ENCODE results near the gene TRMT1.
A peak's percentile ranks its signal among the peaks of the same experiment; 100 is the strongest.

The TRMT1 gene

DNA sequence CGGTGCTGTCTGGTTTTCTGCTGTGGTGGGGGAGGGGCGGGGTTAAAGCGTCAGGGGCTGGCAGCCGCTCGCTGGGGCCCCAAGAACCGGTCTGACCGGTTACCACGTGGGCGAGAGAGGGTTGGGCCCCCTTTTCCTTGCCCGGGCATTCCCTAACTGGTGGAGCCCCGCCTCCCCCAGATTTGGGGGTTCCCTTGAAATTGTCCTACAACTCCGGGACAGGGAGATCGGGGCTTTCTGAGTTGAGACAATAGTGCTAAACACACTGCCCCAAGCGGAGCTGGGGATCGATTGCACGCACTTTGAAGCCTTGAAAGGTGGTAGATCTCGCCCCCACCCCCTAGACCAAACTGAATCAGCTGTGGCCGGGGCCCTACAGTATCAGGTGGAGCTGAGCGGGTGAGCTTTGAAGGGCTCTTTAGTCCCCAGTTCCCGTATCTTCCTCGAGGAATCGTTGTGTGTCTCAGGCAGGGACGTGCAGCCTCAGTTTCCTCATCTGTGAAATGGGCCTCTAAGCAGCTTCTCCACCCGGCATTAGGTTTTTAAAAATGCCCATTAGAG lies 38.5 kb upstream of the TRMT1 start:
- no peak overlapping the region for H3K23ac ChIP-seq (ENCODE audit: low read length)
- no peak overlapping the region for H2BK120ac ChIP-seq (ENCODE audit: low read depth, low read length)
- peak overlapping the region; percentile 99 for H3K56ac ChIP-seq (ENCODE audit: low read length)
- no peak overlapping the region for H4K5ac ChIP-seq (ENCODE audit: low read length)
- no CpG with 5 or more reads among the region's 24 CpGs for WGBS (ENCODE audit: extremely low coverage, insufficient coverage, low lambda C conversion rate)
- H3K79me1 ChIP-seq (ENCODE audit: low read length) = no peaks in the 10 kb centered on the region
- no peak overlapping the region for H4K8ac ChIP-seq (ENCODE audit: low read depth, low read length)
- H3K4ac ChIP-seq (ENCODE audit: low read depth, low read length) = peak overlapping the region; percentile 64
- H3K4me3 ChIP-seq (ENCODE audit: low read length) = peak overlapping the region; percentile 74
- H3K9ac ChIP-seq (ENCODE audit: low read length) = peak overlapping the region; percentile 99
- no peak overlapping the region for H2BK15ac ChIP-seq (replicated peaks; ENCODE audit: low read depth)
- DNase-seq = peak; percentile 95
- H3K27me3 ChIP-seq (ENCODE audit: insufficient read depth, low read length, poor library complexity) = no peaks in the 10 kb centered on the region
- no peaks in the 10 kb centered on the region for H3K4me1 ChIP-seq (ENCODE audit: control insufficient read depth, low read depth, low read length)
- peaks cover 27% of the 10 kb centered on the region for H3K79me2 ChIP-seq (ENCODE audit: control insufficient read depth, insufficient read depth, low read length)
- H3K4me2 ChIP-seq (ENCODE audit: low read length) = peak overlapping the region; percentile 59
- no peaks in the 10 kb centered on the region for H3K36me3 ChIP-seq (ENCODE audit: control insufficient read depth, insufficient read depth, low read length)
- no peak overlapping the region for H2AK5ac ChIP-seq (ENCODE audit: low read length)
- H3K18ac ChIP-seq (ENCODE audit: low read length) = peak overlapping the region; percentile 97
- H3K27ac ChIP-seq (ENCODE audit: low read depth, low read length) = peak overlapping the region; percentile 85
- H2BK5ac ChIP-seq (ENCODE audit: low read length) = peak overlapping the region; percentile 52

DNA sequence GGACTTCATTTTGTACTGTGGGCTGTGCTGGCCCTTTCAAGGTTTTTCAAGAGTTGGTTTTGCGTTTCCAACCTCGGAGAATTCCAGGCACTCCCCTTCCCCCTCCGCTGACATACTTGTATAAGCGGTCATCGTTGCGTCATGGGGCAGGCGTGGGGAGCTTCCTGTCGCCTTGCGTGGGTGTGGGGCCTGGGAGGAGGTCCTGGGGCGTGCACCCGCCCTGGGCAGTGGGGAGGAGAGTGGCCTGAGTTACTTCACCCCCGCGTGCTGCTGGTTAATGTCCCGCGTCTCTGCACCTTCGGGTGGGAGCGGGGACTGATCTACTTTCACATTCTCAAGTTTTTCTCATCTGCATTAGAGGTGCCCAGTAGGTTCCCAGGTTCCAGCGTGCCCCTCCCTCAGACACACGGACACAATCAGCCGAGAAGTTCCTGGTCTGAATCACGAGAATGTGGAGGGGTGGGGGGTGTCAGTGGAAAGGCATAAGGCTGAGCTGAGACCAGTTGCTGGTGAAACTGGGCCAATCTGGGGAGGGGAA lies 37.8 kb upstream of the TRMT1 start:
- peak overlapping the region; percentile 93 for H3K27ac ChIP-seq (ENCODE audit: low read depth, low read length)
- H4K8ac ChIP-seq (ENCODE audit: low read depth, low read length) = no peak overlapping the region
- peaks cover 27% of the 10 kb centered on the region for H3K79me2 ChIP-seq (ENCODE audit: control insufficient read depth, insufficient read depth, low read length)
- peak overlapping the region; percentile 93 for H2BK5ac ChIP-seq (ENCODE audit: low read length)
- H3K4me1 ChIP-seq (ENCODE audit: control insufficient read depth, low read depth, low read length) = no peaks in the 10 kb centered on the region
- H3K23ac ChIP-seq (ENCODE audit: low read length) = no peak overlapping the region
- peak overlapping the region; percentile 89 for H3K4ac ChIP-seq (ENCODE audit: low read depth, low read length)
- no peak overlapping the region for H4K5ac ChIP-seq (ENCODE audit: low read length)
- peaks cover 2% of the 10 kb centered on the region for H3K79me1 ChIP-seq (ENCODE audit: low read length)
- no CpG with 5 or more reads among the region's 21 CpGs for WGBS (ENCODE audit: extremely low coverage, insufficient coverage, low lambda C conversion rate)
- peak; percentile 72 for DNase-seq
- peak overlapping the region; percentile 74 for H3K4me3 ChIP-seq (ENCODE audit: low read length)
- H3K4me2 ChIP-seq (ENCODE audit: low read length) = peak overlapping the region; percentile 66
- no peaks in the 10 kb centered on the region for H3K27me3 ChIP-seq (ENCODE audit: insufficient read depth, low read length, poor library complexity)
- H3K18ac ChIP-seq (ENCODE audit: low read length) = peak overlapping the region; percentile 56
- no peak overlapping the region for H2AK5ac ChIP-seq (ENCODE audit: low read length)
- H3K9ac ChIP-seq (ENCODE audit: low read length) = peak overlapping the region; percentile 99
- H3K36me3 ChIP-seq (ENCODE audit: control insufficient read depth, insufficient read depth, low read length) = no peaks in the 10 kb centered on the region
- peak overlapping the region; percentile 1 for H2BK120ac ChIP-seq (ENCODE audit: low read depth, low read length)
- H2BK15ac ChIP-seq (replicated peaks; ENCODE audit: low read depth) = no peak overlapping the region
- peak overlapping the region; percentile 99 for H3K56ac ChIP-seq (ENCODE audit: low read length)

DNA sequence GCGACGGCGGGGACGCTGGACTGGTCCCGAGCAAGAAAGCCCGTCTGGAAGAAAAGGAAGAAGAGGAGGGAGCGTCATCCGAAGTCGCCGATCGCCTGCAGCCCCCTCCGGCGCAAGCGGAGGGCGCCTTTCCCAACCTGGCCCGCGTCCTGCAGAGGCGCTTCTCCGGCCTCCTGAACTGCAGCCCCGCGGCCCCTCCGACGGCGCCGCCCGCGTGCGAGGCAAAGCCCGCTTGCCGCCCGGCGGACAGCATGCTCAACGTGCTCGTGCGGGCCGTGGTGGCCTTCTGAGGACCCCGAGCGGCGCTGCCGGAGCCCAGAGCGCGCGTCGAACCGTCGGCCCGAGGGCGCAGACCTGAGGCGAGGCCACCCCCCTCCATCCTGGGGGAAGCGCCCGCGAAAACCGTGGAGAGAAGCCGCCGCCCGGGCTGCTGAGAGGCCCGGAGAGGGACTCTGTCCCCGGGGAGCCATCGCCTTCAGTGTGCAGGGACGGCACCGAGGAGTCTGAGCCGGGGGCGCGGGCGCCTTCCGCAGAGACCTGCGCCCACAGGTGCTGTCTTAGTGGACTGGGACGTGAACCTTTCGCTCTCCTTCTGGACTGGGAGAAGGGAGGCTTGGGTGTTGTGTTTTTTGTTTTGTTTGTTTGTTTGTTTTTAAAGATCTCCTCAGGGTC lies 37.2 kb upstream of the TRMT1 start:
- Histone ChIP-seq H3K27ac (ENCODE audit: low read depth, low read length) (peak overlapping the region; percentile 93), H3K4me1 (ENCODE audit: control insufficient read depth, low read depth, low read length) (no peaks in the 10 kb centered on the region), H3K56ac (ENCODE audit: low read length) (peak overlapping the region; percentile 99), H2BK15ac (replicated peaks; ENCODE audit: low read depth) (no peak overlapping the region), H3K4me2 (ENCODE audit: low read length) (peak overlapping the region; percentile 66), H3K4me3 (ENCODE audit: low read length) (peak overlapping the region; percentile 74), H3K79me2 (ENCODE audit: control insufficient read depth, insufficient read depth, low read length) (peaks cover 27% of the 10 kb centered on the region), H3K18ac (ENCODE audit: low read length) (peak overlapping the region; percentile 56), H3K4ac (ENCODE audit: low read depth, low read length) (no peak overlapping the region), H2AK5ac (ENCODE audit: low read length) (no peak overlapping the region), H3K79me1 (ENCODE audit: low read length) (peaks cover 2% of the 10 kb centered on the region), H4K8ac (ENCODE audit: low read depth, low read length) (no peak overlapping the region), H3K36me3 (ENCODE audit: control insufficient read depth, insufficient read depth, low read length) (no peaks in the 10 kb centered on the region), H3K9ac (ENCODE audit: low read length) (peak overlapping the region; percentile 99), H3K23ac (ENCODE audit: low read length) (peak overlapping the region; percentile 98), H3K27me3 (ENCODE audit: insufficient read depth, low read length, poor library complexity) (no peaks in the 10 kb centered on the region), H4K5ac (ENCODE audit: low read length) (no peak overlapping the region), H2BK120ac (ENCODE audit: low read depth, low read length) (no peak overlapping the region), H2BK5ac (ENCODE audit: low read length) (peak overlapping the region; percentile 93)
- WGBS (ENCODE audit: extremely low coverage, insufficient coverage, low lambda C conversion rate) = no CpG with 5 or more reads among the region's 69 CpGs
- peak; percentile 72 for DNase-seq

DNA sequence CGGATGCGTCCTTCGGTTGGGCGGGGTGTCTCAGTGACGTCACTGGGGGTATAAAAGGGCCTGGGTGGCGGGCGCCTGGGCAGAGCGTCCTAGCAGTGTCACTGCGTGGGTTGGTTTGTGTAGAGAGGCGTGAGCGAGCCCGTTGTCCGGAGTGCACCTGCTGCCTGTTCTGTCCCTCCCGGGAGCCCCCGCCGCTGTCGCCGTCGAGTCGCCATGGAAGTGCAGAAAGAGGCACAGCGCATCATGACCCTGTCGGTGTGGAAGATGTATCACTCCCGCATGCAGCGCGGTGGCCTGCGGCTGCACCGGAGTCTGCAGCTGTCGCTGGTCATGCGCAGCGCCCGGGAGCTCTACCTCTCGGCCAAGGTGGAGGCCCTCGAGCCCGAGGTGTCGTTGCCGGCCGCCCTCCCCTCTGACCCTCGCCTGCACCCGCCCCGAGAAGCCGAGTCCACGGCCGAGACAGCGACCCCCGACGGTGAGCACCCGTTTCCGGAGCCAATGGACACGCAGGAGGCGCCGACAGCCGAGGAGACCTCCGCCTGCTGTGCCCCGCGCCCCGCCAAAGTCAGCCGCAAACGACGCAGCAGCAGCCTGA lies 36.5 kb upstream of the TRMT1 start:
- Histone ChIP-seq H3K36me3 (ENCODE audit: control insufficient read depth, insufficient read depth, low read length) (no peaks in the 10 kb centered on the region), H3K27me3 (ENCODE audit: insufficient read depth, low read length, poor library complexity) (no peaks in the 10 kb centered on the region), H2AK5ac (ENCODE audit: low read length) (no peak overlapping the region), H2BK15ac (replicated peaks; ENCODE audit: low read depth) (no peak overlapping the region), H3K56ac (ENCODE audit: low read length) (peak overlapping the region; percentile 99), H3K23ac (ENCODE audit: low read length) (peak overlapping the region; percentile 98), H3K4me1 (ENCODE audit: control insufficient read depth, low read depth, low read length) (no peaks in the 10 kb centered on the region), H3K4me3 (ENCODE audit: low read length) (peak overlapping the region; percentile 74), H2BK120ac (ENCODE audit: low read depth, low read length) (no peak overlapping the region), H2BK5ac (ENCODE audit: low read length) (peak overlapping the region; percentile 4), H3K18ac (ENCODE audit: low read length) (peak overlapping the region; percentile 3), H3K79me1 (ENCODE audit: low read length) (peaks cover 2% of the 10 kb centered on the region), H3K27ac (ENCODE audit: low read depth, low read length) (peak overlapping the region; percentile 93), H4K5ac (ENCODE audit: low read length) (no peak overlapping the region), H3K4ac (ENCODE audit: low read depth, low read length) (peak overlapping the region; percentile 4), H4K8ac (ENCODE audit: low read depth, low read length) (no peak overlapping the region), H3K9ac (ENCODE audit: low read length) (peak overlapping the region; percentile 99), H3K4me2 (ENCODE audit: low read length) (peak overlapping the region; percentile 82), H3K79me2 (ENCODE audit: control insufficient read depth, insufficient read depth, low read length) (peaks cover 27% of the 10 kb centered on the region)
- WGBS (ENCODE audit: extremely low coverage, insufficient coverage, low lambda C conversion rate) = no CpG with 5 or more reads among the region's 59 CpGs
- DNase-seq = peak; percentile 98

DNA sequence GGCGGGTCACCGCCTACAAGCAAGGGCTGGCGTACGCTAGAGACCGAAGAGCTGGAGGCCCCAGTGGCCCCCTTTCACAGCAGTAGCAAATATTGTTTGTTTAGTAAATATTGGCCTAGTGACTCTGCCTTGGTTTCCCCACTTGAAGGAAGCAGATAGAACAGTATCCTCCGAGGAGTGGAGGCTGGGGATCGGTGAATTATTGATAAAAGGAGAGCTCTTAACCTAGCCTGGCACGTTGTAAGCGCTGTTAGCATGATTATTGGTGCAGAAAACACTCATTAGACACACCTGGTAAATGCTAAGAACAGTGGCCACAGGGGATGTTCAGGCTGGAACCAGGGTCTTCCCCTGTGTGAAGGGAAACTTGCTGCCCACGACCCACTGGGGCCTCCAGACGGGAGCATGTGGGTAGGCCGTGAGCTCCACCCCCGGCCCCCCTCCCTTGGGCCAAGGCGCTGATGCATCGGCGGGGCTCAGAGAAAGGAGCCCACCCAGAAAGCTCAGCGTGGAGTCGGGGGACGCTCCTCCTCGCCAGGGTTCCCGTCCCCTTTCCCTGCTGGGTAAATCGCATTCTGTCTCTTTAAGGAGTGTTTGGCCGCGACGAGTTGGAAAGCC lies 35.9 kb upstream of the TRMT1 start:
- Histone ChIP-seq H3K56ac (ENCODE audit: low read length) (peak overlapping the region; percentile 99), H3K79me2 (ENCODE audit: control insufficient read depth, insufficient read depth, low read length) (peaks cover 27% of the 10 kb centered on the region), H3K27ac (ENCODE audit: low read depth, low read length) (peak overlapping the region; percentile 98), H3K79me1 (ENCODE audit: low read length) (peaks cover 2% of the 10 kb centered on the region), H3K4ac (ENCODE audit: low read depth, low read length) (peak overlapping the region; percentile 90), H2BK5ac (ENCODE audit: low read length) (peak overlapping the region; percentile 60), H3K36me3 (ENCODE audit: control insufficient read depth, insufficient read depth, low read length) (no peaks in the 10 kb centered on the region), H3K23ac (ENCODE audit: low read length) (no peak overlapping the region), H3K9ac (ENCODE audit: low read length) (peak overlapping the region; percentile 90), H2BK120ac (ENCODE audit: low read depth, low read length) (peak overlapping the region; percentile 78), H3K4me2 (ENCODE audit: low read length) (peak overlapping the region; percentile 89), H2BK15ac (replicated peaks; ENCODE audit: low read depth) (no peak overlapping the region), H4K8ac (ENCODE audit: low read depth, low read length) (no peak overlapping the region), H3K4me1 (ENCODE audit: control insufficient read depth, low read depth, low read length) (no peaks in the 10 kb centered on the region), H4K5ac (ENCODE audit: low read length) (no peak overlapping the region), H2AK5ac (ENCODE audit: low read length) (peak overlapping the region; percentile 63), H3K18ac (ENCODE audit: low read length) (peak overlapping the region; percentile 96), H3K4me3 (ENCODE audit: low read length) (peak overlapping the region; percentile 59), H3K27me3 (ENCODE audit: insufficient read depth, low read length, poor library complexity) (no peaks in the 10 kb centered on the region)
- peak; percentile 76 for DNase-seq
- no CpG with 5 or more reads among the region's 25 CpGs for WGBS (ENCODE audit: extremely low coverage, insufficient coverage, low lambda C conversion rate)

All from mesendoderm (in vitro differentiated cells).